KMS-11 (cell line): ENCODE data around the gene NAAA.

Source experiments
- H2AFZ ChIP-seq: fragments of 200-600 bp; sonication (generic); 2 replicates; pipeline ENCODE4 v1.6.1; 2016; ENCODE audit warnings: antibody characterized with exemption, mixed run types, low read depth
- H3K27ac ChIP-seq: fragments of 200-600 bp; sonication (generic); 2 replicates; pipeline ENCODE4 v1.6.1; 2016; ENCODE audit warnings: mild to moderate bottlenecking, mixed run types
- H3K27me3 ChIP-seq: fragments of 200-600 bp; sonication (generic); 2 replicates; pipeline ENCODE4 v1.6.1; 2017; ENCODE audit warnings: mild to moderate bottlenecking, low read depth, mixed run types, moderate library complexity; ENCODE audit not compliant: insufficient read depth
- H3K36me3 ChIP-seq: fragments of 200-600 bp; sonication (generic); 2 replicates; pipeline ENCODE4 v1.6.1; 2017; ENCODE audit warnings: mild to moderate bottlenecking, mixed run types; ENCODE audit not compliant: insufficient read depth
- H3K4me1 ChIP-seq: fragments of 200-600 bp; sonication (generic); 2 replicates; pipeline ENCODE4 v1.6.1; 2016; ENCODE audit warnings: mild to moderate bottlenecking, low read depth, mixed run types; ENCODE audit not compliant: poor library complexity, severe bottlenecking
- H3K4me2 ChIP-seq: fragments of 200-600 bp; sonication (generic); 2 replicates; pipeline ENCODE4 v1.7.0; 2016; ENCODE audit warnings: mild to moderate bottlenecking, mixed run types
- H3K4me3 ChIP-seq: fragments of 200-600 bp; sonication (generic); IDR thresholded peaks from 2 replicates; pipeline ENCODE4 v1.6.1; 2017; ENCODE audit warnings: low read depth, low read length, mixed read lengths; ENCODE audit not compliant: insufficient read depth
- H3K79me2 ChIP-seq: fragments of 200-600 bp; sonication (generic); 2 replicates; pipeline ENCODE4 v1.6.1; 2016; ENCODE audit warnings: low read depth, mixed run types; ENCODE audit not compliant: insufficient read depth
- H3K9ac ChIP-seq: fragments of 200-600 bp; sonication (generic); 2 replicates; pipeline ENCODE4 v1.6.1; 2016; ENCODE audit warnings: mild to moderate bottlenecking, mixed run types
- H4K20me1 ChIP-seq: fragments of 200-600 bp; sonication (generic); 2 replicates; pipeline ENCODE4 v1.6.1; 2016; ENCODE audit warnings: mild to moderate bottlenecking, mixed run types; ENCODE audit not compliant: insufficient read depth
- TF ChIP-seq, protein P1 (sequence below): fragments of 200-600 bp; sonication (generic); conservative IDR thresholded peaks from 2 replicates; pipeline ENCODE4 v1.6.1; 2017; ENCODE audit warnings: low read depth, mild to moderate bottlenecking, antibody characterized with exemption, low read length, moderate library complexity, mixed read lengths

Gene NAAA

GRCh38 chr4:75953509-75953908 is 12.7 kb upstream of the NAAA start:
- Histone ChIP-seq H3K79me2 (no peaks in the 10 kb centered on the region), H3K4me2 (no peak overlapping the region), H3K27ac (no peak overlapping the region), H4K20me1 (no peaks in the 10 kb centered on the region), H3K4me3 (no peak overlapping the region), H2AFZ (no peak overlapping the region), H3K27me3 (no peaks in the 10 kb centered on the region), H3K36me3 (peaks cover 12% of the 10 kb centered on the region), H3K9ac (no peak overlapping the region), H3K4me1 (peaks cover 6% of the 10 kb centered on the region)
- TF ChIP-seq, protein P1, sequence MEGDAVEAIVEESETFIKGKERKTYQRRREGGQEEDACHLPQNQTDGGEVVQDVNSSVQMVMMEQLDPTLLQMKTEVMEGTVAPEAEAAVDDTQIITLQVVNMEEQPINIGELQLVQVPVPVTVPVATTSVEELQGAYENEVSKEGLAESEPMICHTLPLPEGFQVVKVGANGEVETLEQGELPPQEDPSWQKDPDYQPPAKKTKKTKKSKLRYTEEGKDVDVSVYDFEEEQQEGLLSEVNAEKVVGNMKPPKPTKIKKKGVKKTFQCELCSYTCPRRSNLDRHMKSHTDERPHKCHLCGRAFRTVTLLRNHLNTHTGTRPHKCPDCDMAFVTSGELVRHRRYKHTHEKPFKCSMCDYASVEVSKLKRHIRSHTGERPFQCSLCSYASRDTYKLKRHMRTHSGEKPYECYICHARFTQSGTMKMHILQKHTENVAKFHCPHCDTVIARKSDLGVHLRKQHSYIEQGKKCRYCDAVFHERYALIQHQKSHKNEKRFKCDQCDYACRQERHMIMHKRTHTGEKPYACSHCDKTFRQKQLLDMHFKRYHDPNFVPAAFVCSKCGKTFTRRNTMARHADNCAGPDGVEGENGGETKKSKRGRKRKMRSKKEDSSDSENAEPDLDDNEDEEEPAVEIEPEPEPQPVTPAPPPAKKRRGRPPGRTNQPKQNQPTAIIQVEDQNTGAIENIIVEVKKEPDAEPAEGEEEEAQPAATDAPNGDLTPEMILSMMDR: no peak

DNA sequence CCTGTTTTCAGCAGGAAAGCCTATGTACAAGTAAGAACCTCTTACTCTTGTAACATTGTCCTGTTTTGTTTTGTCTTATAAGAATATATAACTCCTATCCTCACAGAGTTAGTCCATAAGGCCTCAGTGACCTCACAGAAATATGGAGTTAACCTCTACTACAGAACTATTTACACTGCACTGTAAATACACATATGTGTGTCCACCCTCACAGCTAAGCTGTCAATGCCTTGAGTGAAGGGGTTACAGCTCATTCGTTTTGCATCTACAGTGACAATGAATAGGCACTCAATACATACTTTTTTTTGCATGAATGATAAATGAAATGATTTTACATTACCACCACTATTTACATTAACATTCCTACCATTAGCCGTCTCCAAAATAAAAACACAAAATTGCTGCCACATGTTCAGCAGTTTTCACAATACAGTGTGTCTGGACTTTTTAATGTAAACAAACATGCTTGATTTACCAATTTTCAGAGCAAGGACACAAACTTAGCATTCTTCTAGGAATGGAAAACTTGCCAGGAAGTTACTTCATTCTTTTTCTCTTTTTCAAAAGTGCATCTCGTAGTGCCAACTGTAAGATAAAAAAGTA is 9.5 kb upstream of the NAAA start:
- TF ChIP-seq, protein P1: no peak
- no peak overlapping the region for H3K27ac ChIP-seq
- no peak overlapping the region for H2AFZ ChIP-seq
- H3K79me2 ChIP-seq: no peaks in the 10 kb centered on the region
- no peak overlapping the region for H3K4me3 ChIP-seq
- no peak overlapping the region for H3K4me2 ChIP-seq
- H3K9ac ChIP-seq: no peak overlapping the region
- no peaks in the 10 kb centered on the region for H4K20me1 ChIP-seq
- H3K27me3 ChIP-seq: no peaks in the 10 kb centered on the region
- no peaks in the 10 kb centered on the region for H3K36me3 ChIP-seq
- no peaks in the 10 kb centered on the region for H3K4me1 ChIP-seq

GRCh38 chr4:75948822-75949444 is 8.1 kb upstream of the NAAA start:
- H3K36me3 ChIP-seq: no peaks in the 10 kb centered on the region
- TF ChIP-seq, protein P1: no peak
- no peaks in the 10 kb centered on the region for H3K79me2 ChIP-seq
- no peak overlapping the region for H3K27ac ChIP-seq
- H3K4me2 ChIP-seq: no peak overlapping the region
- H3K27me3 ChIP-seq: no peaks in the 10 kb centered on the region
- H4K20me1 ChIP-seq: no peaks in the 10 kb centered on the region
- H3K4me3 ChIP-seq: no peak overlapping the region
- no peaks in the 10 kb centered on the region for H3K4me1 ChIP-seq
- H2AFZ ChIP-seq: no peak overlapping the region
- no peak overlapping the region for H3K9ac ChIP-seq

GRCh38 chr4:75939890-75940691 is 722 bp downstream of the NAAA start:
- Histone ChIP-seq H4K20me1 (no peaks in the 10 kb centered on the region), H3K27me3 (no peaks in the 10 kb centered on the region), H3K4me2 (peak overlapping the region; percentile 79), H3K36me3 (no peaks in the 10 kb centered on the region), H3K79me2 (0 out of 2 replicates have a peak, but pooled peaks cover 7% of the 10 kb centered on the region), H3K27ac (peak overlapping the region; percentile 74), H3K4me3 (peak overlapping the region; percentile 92), H3K4me1 (peaks cover 23% of the 10 kb centered on the region), H2AFZ (peak overlapping the region; percentile 85), H3K9ac (peak overlapping the region; percentile 78)
- TF ChIP-seq, protein P1: no peak
